Astrocyte of the cerebellum (primary cell): ENCODE measurements around the gene XPO5.
"Not testable (repeated sequence)": the region's sequence is repeated elsewhere in the genome, so short reads cannot be mapped to it uniquely, and the experiment has no call there.

ENCODE experiments used
- DNase-seq: peaks from one replicate; pipeline ENCODE4 v3.0.0-alpha.2; 2011; ENCODE audit warnings: low read depth
- H3K4me3 ChIP-seq: 2 replicates; pipeline ENCODE4 v1.5.1; 2011; ENCODE audit warnings: mild to moderate bottlenecking, low read depth, low read length, moderate library complexity
- in situ Hi-C: cut with HindIII; loops from 2 replicates; pipeline ENCODE4 v1.10.0; 2017; ENCODE audit warnings: low sequenced_read_pairs
- TF ChIP-seq, protein P1 (sequence below): IDR thresholded peaks from 2 replicates; pipeline ENCODE4 v1.5.1; 2012; ENCODE audit warnings: low read length, low read depth, moderate library complexity, mild to moderate bottlenecking; ENCODE audit errors: missing control alignments

XPO5 gene

DNA sequence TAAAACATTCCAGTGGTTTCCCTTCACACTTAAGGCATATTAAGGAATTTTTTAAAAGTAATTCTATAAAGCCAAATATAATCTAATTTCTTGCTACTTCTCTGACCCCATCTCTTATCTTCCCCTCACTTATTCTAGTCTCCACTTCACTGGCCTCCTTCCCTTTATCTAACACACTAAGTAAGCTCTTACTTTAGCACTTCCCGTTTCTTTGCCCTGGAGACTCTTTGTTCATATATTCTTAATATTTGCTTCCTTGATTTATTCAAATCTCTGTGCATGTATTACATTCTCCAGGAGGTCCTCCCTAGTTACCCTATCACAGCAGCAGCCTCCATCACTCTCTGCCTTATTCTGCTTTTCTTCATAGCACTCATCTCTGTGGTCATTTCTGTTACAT lies 33.0 kb upstream of the XPO5 start:
- no peak overlapping the region for H3K4me3 ChIP-seq
- TF ChIP-seq, protein P1, sequence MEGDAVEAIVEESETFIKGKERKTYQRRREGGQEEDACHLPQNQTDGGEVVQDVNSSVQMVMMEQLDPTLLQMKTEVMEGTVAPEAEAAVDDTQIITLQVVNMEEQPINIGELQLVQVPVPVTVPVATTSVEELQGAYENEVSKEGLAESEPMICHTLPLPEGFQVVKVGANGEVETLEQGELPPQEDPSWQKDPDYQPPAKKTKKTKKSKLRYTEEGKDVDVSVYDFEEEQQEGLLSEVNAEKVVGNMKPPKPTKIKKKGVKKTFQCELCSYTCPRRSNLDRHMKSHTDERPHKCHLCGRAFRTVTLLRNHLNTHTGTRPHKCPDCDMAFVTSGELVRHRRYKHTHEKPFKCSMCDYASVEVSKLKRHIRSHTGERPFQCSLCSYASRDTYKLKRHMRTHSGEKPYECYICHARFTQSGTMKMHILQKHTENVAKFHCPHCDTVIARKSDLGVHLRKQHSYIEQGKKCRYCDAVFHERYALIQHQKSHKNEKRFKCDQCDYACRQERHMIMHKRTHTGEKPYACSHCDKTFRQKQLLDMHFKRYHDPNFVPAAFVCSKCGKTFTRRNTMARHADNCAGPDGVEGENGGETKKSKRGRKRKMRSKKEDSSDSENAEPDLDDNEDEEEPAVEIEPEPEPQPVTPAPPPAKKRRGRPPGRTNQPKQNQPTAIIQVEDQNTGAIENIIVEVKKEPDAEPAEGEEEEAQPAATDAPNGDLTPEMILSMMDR, result no peak
- in situ Hi-C loops, result no loop called here
- no peak for DNase-seq

DNA sequence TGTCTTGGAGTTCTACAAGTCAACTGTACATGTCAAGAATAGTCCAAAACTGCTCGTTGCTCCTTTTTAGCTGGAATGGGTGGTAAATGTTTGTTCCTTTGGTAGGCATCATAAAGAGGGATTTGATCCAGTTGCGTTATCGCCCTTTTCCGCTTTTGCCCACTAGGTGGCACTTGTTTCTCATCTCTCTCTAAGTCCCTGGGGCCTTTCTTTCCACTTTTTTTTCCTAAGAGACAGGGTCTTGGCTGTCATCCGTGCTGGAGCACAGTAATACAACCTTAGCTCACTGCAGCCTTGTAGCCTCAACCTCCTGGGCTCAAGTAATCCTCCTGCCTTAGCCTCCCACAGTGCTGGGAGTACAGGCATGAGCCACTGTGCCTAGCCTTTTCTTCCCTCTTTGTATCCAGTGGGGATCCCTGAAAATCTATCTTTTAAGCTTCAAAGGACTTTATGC lies 32.5 kb upstream of the XPO5 start:
- DNase-seq, result peak; percentile 82
- TF ChIP-seq, protein P1, result peak; percentile 85
- in situ Hi-C loops, result no loop called here

DNA sequence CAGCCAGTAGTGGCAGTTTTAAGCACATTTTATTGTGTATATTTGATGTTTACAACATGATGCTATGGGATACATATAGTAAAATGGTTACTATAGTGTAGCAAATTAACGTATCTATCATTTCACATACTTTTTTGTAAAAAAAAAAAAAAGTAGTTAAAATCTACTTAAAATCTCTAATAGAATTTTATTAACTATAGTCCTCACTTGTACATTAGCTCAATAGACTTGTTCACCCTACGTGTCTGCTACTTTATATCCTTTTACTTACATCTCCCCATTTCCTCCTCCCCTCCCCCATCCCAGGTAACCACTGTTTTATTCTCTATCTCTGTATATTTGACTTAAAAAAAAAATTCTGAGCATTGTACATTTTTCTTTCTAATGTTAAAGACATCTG lies 30.2 kb upstream of the XPO5 start:
- TF ChIP-seq, protein P1, result no peak
- no peak overlapping the region for H3K4me3 ChIP-seq
- in situ Hi-C loops, result no loop called here
- DNase-seq, result no peak

More for the DNA sequence above, 32.5 kb upstream of the XPO5 start:
- no peak overlapping the region for H3K4me3 ChIP-seq

DNA sequence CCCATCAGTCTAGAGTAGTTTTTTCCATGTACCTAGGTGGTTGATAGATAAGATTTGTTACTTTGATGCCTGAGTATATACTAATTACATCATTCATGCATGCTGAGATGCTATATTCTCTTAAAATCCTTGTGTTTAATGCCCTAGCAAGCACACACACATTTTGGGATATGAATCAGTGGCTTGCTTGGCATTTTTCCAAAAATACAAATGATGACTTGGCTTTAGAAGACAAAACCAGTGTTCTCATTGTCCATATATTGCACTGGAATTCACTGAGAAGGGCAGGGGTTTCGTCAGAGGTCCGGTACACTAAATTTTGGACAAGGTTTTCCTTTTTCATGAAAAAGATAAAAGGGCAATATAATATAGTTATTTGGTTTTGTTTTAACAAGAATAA lies 28.3 kb upstream of the XPO5 start:
- H3K4me3 ChIP-seq, result no peak overlapping the region
- in situ Hi-C loops, result no loop called here
- peak; percentile 58 for DNase-seq
- TF ChIP-seq, protein P1, result no peak

DNA sequence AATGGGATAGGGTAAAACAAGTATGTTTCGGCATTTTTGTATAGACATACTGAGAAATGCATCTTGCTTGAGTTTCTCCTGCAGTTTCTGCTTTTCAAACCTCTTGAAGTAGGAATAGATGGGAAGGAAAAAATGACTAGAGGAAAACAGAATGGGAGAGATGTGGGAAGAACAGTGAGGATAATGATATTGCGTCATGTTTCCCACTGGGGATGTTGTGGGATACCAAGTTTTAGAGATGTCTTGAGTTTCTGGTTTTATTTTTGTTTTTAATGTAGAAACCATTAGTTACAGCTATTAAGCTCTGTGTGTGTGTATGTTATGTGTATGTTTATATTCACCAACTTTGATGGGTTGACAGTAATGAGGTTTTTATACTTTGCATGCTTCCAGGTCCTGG lies 24.8 kb upstream of the XPO5 start:
- in situ Hi-C loops, result no loop called here
- no peak for DNase-seq
- TF ChIP-seq, protein P1, result no peak

DNA sequence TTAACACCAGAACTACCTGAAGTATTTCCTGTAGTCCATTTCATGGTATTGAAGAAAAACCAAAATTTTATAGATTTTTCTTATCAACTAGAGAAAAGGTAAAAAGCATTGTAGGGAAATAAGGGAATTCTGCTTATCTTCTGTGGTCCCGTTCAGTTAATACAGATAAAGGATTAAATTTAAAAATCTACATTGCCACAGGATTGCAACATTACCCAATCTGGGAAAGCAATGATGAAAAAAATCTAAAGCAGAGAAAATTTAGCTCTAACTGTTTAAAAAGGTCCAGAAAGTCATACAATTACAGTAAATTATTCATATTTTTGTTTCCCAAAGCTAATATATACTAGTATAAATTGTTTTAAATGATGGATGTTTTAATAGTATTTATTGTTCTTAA lies 18.1 kb upstream of the XPO5 start:
- no peak overlapping the region for H3K4me3 ChIP-seq
- no peak for DNase-seq
- TF ChIP-seq, protein P1, result no peak
- in situ Hi-C loops, result loop anchor here (5.0 kb wide), 1 partner anchor 72 kb away; no protein-coding TSS in a partner anchor

More for the DNA sequence above, 24.8 kb upstream of the XPO5 start:
- no peak overlapping the region for H3K4me3 ChIP-seq

DNA sequence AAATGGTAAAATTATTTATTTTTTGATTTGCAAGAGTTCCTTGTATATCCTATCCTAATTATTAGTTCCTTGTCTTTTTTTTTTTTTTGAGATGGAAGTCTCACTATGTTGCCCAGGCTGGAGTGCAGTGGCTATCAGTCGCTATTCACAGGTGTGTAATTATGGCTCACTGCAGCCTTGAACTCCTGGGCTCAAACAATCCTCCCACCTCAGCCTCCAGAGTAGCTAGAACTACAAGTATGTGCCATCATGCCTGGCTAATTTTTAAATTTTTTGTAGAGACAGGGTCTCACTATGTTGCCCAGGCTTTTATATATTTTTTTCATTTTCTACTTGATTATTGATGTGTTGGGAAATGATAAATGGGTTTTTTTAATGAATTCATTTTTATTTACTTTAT lies 13.7 kb upstream of the XPO5 start:
- H3K4me3 ChIP-seq, DNase-seq, in situ Hi-C loops: not testable (repeated sequence)
